Mammary epithelial cell (primary cell): ENCODE results near the gene FPGT.
"Not testable (repeated sequence)": the region's sequence is repeated elsewhere in the genome, so short reads cannot be mapped to it uniquely, and the experiment has no call there.

ENCODE experiments used
- EZH2 ChIP-seq: IDR thresholded peaks from 2 replicates; pipeline ENCODE4 v1.6.1; 2012; ENCODE audit warnings: low read length, inconsistent platforms, borderline replicate concordance
- TF ChIP-seq, protein P1 (sequence below), 2 donors: IDR thresholded peaks in 1 of 2; conservative IDR thresholded peaks in 1 of 2; 2 replicates each; pipeline ENCODE4 v1.5.1; 2011 to 2012; ENCODE audit warnings: inconsistent platforms in 2 of 2, low read length in 2 of 2, mild to moderate bottlenecking in 2 of 2, control low read depth in 1 of 2, low read depth in 1 of 2; ENCODE audit not compliant: insufficient read depth in 1 of 2; ENCODE audit errors: extremely low read depth in 1 of 2

DNA sequence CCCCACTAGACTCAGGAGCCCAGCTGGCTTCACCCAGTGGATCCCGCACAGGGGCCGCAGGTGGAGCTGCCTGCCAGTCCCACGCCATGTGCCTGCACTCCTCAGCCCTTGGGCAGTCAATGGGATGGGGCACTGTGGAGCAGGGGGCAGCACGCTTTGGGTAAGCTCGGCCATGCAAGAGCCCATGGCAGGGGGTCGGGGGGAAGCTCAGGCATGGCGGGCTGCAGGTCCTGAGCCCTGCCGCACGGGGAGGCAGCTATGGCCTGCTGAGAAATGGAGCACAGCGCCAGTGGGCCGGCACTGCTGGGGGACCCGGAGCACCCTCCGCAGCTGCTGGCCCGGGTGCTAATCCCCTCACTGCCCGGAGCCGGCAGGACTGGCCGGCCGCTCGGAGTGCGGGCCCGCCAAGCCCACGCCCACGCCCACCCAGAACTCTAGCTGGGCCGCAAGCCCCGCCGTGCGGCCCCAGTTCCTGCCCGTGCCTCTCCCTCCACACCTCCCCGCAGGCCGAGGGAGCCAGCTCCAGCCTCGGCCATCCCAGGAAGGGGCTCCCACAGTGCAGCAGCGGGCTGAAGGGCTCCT lies 55.3 kb downstream of the FPGT start:
- TF ChIP-seq, protein P1, sequence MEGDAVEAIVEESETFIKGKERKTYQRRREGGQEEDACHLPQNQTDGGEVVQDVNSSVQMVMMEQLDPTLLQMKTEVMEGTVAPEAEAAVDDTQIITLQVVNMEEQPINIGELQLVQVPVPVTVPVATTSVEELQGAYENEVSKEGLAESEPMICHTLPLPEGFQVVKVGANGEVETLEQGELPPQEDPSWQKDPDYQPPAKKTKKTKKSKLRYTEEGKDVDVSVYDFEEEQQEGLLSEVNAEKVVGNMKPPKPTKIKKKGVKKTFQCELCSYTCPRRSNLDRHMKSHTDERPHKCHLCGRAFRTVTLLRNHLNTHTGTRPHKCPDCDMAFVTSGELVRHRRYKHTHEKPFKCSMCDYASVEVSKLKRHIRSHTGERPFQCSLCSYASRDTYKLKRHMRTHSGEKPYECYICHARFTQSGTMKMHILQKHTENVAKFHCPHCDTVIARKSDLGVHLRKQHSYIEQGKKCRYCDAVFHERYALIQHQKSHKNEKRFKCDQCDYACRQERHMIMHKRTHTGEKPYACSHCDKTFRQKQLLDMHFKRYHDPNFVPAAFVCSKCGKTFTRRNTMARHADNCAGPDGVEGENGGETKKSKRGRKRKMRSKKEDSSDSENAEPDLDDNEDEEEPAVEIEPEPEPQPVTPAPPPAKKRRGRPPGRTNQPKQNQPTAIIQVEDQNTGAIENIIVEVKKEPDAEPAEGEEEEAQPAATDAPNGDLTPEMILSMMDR (conservative IDR thresholded peaks at IDR 0.05 in 1 of 2, IDR thresholded peaks at IDR 0.05 in 1 of 2; ENCODE audit: extremely low read depth in 1 of 2, insufficient read depth in 1 of 2, low read depth in 1 of 2, low read length in 2 of 2) = not testable (repeated sequence)
- TF ChIP-seq EZH2 = not testable (repeated sequence)
